K562 (cell line): ENCODE results near the gene TRUB2. TPM values are rescaled to one million over a fixed set of nuclear protein-coding genes. Genes with fewer than 3 reads are reported as not detected.

Experiments
- DPF2 ChIP-seq: fragments of 450-650 bp; IDR thresholded peaks from 2 replicates; pipeline ENCODE4 v1.6.1; 2016
- EGR1 ChIP-seq: fragments of 450-650 bp; conservative IDR thresholded peaks from 2 replicates; pipeline ENCODE4 v1.6.1; 2017; ENCODE audit warnings: mild to moderate bottlenecking
- HNRNPUL1 ChIP-seq: fragments of 200-400 bp; formaldehyde crosslinking; IDR thresholded peaks from 2 replicates; pipeline ENCODE4 v1.6.1; 2017; ENCODE audit warnings: low read length
- MBD1 ChIP-seq: fragments of 250-450 bp; sonication (Bioruptor Pico); IDR thresholded peaks from 2 replicates; pipeline ENCODE4 v1.8.0; 2022; ENCODE audit warnings: inconsistent platforms
- MEF2D ChIP-seq: conservative IDR thresholded peaks from 2 replicates; pipeline ENCODE4 v1.6.1; 2016; ENCODE audit warnings: low read depth, missing genetic modification characterization, missing compliant biosample characterization
- PKNOX1 ChIP-seq: fragments of 450-650 bp; IDR thresholded peaks from 2 replicates; pipeline ENCODE4 v1.6.1; 2016
- SLC30A9 ChIP-seq: fragments of 250-450 bp; sonication (Bioruptor Pico); IDR thresholded peaks from 2 replicates; pipeline ENCODE4 v1.8.0; 2022; ENCODE audit warnings: mild to moderate bottlenecking, moderate library complexity
- SMARCC2 ChIP-seq: fragments of 450-650 bp; IDR thresholded peaks from 2 replicates; pipeline ENCODE4 v1.6.1; 2017; ENCODE audit warnings: antibody characterized with exemption, moderate library complexity, mild to moderate bottlenecking, low read depth
- STAT5B ChIP-seq: fragments of 250-450 bp; sonication (Bioruptor Pico); IDR thresholded peaks from 2 replicates; pipeline ENCODE4 v1.8.0; 2021; ENCODE audit warnings: mild to moderate bottlenecking, inconsistent platforms
- TBL1XR1 ChIP-seq, 2 experiments: IDR thresholded peaks; 2 replicates each; pipeline ENCODE4 v1.6.1; 2012; ENCODE audit warnings: improper control_type of control experiment in 2 of 2, low read length in 2 of 2, mild to moderate bottlenecking in 1 of 2
- TCF3 ChIP-seq: sonication (generic); formaldehyde crosslinking; IDR thresholded peaks from 2 replicates; pipeline ENCODE4 v1.4.0; 2020; ENCODE audit warnings: mild to moderate bottlenecking, missing genetic modification reagents
- THRB ChIP-seq: fragments of 450-650 bp; formaldehyde crosslinking; conservative IDR thresholded peaks from 2 replicates; pipeline ENCODE4 v1.4.0; 2022; ENCODE audit warnings: mild to moderate bottlenecking, missing genetic modification characterization
- TRIM24 ChIP-seq, 2 experiments: fragments of 450-650 bp; IDR thresholded peaks; 2 replicates each; pipeline ENCODE4 v1.6.1; 2016
- ZBTB43 ChIP-seq: sonication (generic); formaldehyde crosslinking; IDR thresholded peaks from 2 replicates; pipeline ENCODE4 v1.8.0; 2023; ENCODE audit warnings: mild to moderate bottlenecking, missing genetic modification reagents
- ZEB2 ChIP-seq: fragments of 450-650 bp; IDR thresholded peaks from 2 replicates; pipeline ENCODE4 v1.6.1; 2016
- ZNF175 ChIP-seq: fragments of 200-800 bp; sonication (Bioruptor generic); IDR thresholded peaks from 2 replicates; pipeline ENCODE4 v1.6.1; 2016; ENCODE audit warnings: low read depth, mild to moderate bottlenecking, missing genetic modification characterization, missing compliant biosample characterization
- ZNF431 ChIP-seq: sonication (generic); formaldehyde crosslinking; IDR thresholded peaks from 2 replicates; pipeline ENCODE4 v1.8.0; 2022; ENCODE audit warnings: mild to moderate bottlenecking, missing genetic modification reagents
- ZSCAN29 ChIP-seq: fragments of 450-650 bp; IDR thresholded peaks from 2 replicates; pipeline ENCODE4 v1.6.1; 2017
- ZSCAN32 ChIP-seq: fragments of 450-650 bp; formaldehyde crosslinking; IDR thresholded peaks from 2 replicates; pipeline ENCODE4 v1.4.0; 2020; ENCODE audit warnings: mild to moderate bottlenecking, moderate library complexity
- polyA plus RNA-seq, 8 experiments: library from polyadenylated mRNA; depleted of rRNA in 4 of 8; stranded (reverse) in 5 of 8; unstranded in 3 of 8; fragments of >200 nt; fragmentation: Nextera tagmentation in 2 of 8; fragmentation: Illumina TruSeq in 1 of 8; extraction: Ambion mirVana in 2 of 8; extraction: Trizol in 1 of 8; gene quantifications; 2 replicates each; pipeline versions ENCODE4 v1.2.1 to v1.2.3, GENCODE V29; 2011 to 2014; ENCODE audit warnings: inconsistent platforms in 1 of 8, missing spikeins in 1 of 8
- total RNA-seq, 7 experiments: library from RNA; depleted of rRNA in 6 of 7; stranded (reverse); fragments of >200 nt in 6 of 7; fragmentation: Illumina TruSeq in 2 of 7; extraction: Trizol in 2 of 7; gene quantifications; 2 replicates each; pipeline versions ENCODE4 v1.2.1 to v1.2.3, GENCODE V29; 2011 to 2021; ENCODE audit warnings: low replicate concordance in 1 of 7
- TF ChIP-seq, protein P1 (sequence below): fragments of 450-650 bp; formaldehyde crosslinking; IDR thresholded peaks from 2 replicates; pipeline ENCODE4 v1.4.0; 2022; ENCODE audit warnings: missing genetic modification characterization
- TF ChIP-seq, protein P2 (sequence below): sonication (generic); formaldehyde crosslinking; IDR thresholded peaks from 2 replicates; pipeline ENCODE4 v1.8.1; 2023; ENCODE audit warnings: mild to moderate bottlenecking, missing genetic modification reagents

Gene TRUB2
- total and polyA plus RNA-seq, 9 of the 15 experiments (the other 6 are each of a cell fraction or from before 2014, with no cell fraction given), result 9.3 to 110 (median 63.0) TPM

GRCh38 chr9:128276574-128277270 lies 45.5 kb downstream of the TRUB2 start (continued):
- TF ChIP-seq, protein P1, sequence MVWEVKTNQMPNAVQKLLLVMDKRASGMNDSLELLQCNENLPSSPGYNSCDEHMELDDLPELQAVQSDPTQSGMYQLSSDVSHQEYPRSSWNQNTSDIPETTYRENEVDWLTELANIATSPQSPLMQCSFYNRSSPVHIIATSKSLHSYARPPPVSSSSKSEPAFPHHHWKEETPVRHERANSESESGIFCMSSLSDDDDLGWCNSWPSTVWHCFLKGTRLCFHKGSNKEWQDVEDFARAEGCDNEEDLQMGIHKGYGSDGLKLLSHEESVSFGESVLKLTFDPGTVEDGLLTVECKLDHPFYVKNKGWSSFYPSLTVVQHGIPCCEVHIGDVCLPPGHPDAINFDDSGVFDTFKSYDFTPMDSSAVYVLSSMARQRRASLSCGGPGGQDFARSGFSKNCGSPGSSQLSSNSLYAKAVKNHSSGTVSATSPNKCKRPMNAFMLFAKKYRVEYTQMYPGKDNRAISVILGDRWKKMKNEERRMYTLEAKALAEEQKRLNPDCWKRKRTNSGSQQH (CRISPR knock-in tag), result peak; percentile 11; the same call in 1 of the 2 replicates
- TF ChIP-seq HNRNPUL1 (no peak), SMARCC2 (no peak), MEF2D (no peak), STAT5B (CRISPR knock-in tag) (no peak), THRB (CRISPR knock-in tag) (peak; percentile 30; the same call in 1 of the 2 replicates), TRIM24 (IDR thresholded peaks at IDR 0.05) (no peak), ZSCAN29 (no peak), EGR1 (no peak), ZSCAN32 (CRISPR knock-in tag) (no peak), ZBTB43 (no peak), PKNOX1 (no peak), ZEB2 (no peak), ZNF431 (CRISPR knock-in tag) (no peak), SLC30A9 (CRISPR knock-in tag) (no peak), DPF2 (no peak), TBL1XR1 (IDR thresholded peaks at IDR 0.05; ENCODE audit: low read length in 2 of 2) (peak in 1 of 2 experiments; percentile 38; a peak in 1 of 4 replicates), TCF3 (CRISPR knock-in tag) (no peak), ZNF175 (CRISPR knock-in tag) (no peak), MBD1 (CRISPR knock-in tag) (no peak)
- TF ChIP-seq, protein P2, sequence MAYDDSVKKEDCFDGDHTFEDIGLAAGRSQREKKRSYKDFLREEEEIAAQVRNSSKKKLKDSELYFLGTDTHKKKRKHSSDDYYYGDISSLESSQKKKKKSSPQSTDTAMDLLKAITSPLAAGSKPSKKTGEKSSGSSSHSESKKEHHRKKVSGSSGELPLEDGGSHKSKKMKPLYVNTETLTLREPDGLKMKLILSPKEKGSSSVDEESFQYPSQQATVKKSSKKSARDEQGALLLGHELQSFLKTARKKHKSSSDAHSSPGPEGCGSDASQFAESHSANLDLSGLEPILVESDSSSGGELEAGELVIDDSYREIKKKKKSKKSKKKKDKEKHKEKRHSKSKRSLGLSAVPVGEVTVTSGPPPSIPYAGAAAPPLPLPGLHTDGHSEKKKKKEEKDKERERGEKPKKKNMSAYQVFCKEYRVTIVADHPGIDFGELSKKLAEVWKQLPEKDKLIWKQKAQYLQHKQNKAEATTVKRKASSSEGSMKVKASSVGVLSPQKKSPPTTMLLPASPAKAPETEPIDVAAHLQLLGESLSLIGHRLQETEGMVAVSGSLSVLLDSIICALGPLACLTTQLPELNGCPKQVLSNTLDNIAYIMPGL (CRISPR knock-in tag), result no peak; the same call in 1 of the 2 replicates
